H54 (cell line): ENCODE data around the gene NF1.
"Not testable (repeated sequence)": the region's sequence is repeated elsewhere in the genome, so short reads cannot be mapped to it uniquely, and the experiment has no call there.

Source experiments
- DNase-seq: peaks from one replicate; pipeline ENCODE4 v3.0.0; 2011; ENCODE audit warnings: low spot score, mixed read lengths; ENCODE audit not compliant: insufficient read length
- FAIRE-seq: peaks from 3 replicates; lab custom pipeline; 2011; peaks lifted over from hg19 to GRCh38; lab: Jason Lieb, UNC
- POLR2A ChIP-seq: IDR thresholded peaks from 2 replicates; pipeline ENCODE4 v1.6.1; 2011; ENCODE audit warnings: low read depth, mild to moderate bottlenecking, low read length

NF1 gene

DNA sequence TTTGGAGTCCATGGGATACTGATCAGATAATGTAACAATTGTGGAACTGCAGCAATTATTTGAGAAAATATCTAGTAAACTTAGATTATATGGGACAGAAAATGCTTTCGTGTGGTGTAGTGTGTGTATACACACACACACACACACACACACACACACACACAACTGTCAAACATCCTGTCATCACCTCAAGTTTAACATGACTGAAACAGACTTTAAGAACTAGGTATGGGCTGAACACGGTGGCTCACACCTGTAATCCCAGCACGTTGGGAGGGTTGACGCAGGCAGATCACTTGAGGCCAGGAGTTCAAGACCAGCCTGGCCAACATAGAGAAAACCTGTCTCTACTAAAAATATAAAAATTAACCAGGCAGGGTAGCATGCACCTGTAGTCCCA is 227.2 kb downstream of the NF1 start:
- FAIRE-seq (no peak), DNase-seq (no peak)
- TF ChIP-seq POLR2A, result no peak

DNA sequence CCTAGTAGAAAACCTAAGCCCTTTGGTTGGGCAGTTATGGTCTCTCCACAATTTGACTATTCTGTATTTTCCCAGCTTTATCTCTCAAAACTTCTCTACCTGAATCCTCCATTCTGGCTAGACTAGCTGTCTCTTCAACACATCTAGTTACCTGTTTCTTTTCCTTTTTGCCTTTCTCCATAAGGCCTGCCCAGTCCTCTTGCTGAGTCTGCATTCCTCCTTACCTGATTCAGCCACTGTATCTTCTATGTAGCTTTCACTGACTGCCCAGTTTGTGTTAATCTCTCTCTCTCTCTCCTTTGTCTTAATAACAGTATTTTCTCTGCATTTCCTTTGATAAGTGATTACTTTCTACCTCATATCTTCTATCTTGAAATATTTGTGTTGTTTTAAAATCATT is 228.8 kb downstream of the NF1 start:
- no peak for DNase-seq
- FAIRE-seq, result no peak
- TF ChIP-seq POLR2A, result no peak

DNA sequence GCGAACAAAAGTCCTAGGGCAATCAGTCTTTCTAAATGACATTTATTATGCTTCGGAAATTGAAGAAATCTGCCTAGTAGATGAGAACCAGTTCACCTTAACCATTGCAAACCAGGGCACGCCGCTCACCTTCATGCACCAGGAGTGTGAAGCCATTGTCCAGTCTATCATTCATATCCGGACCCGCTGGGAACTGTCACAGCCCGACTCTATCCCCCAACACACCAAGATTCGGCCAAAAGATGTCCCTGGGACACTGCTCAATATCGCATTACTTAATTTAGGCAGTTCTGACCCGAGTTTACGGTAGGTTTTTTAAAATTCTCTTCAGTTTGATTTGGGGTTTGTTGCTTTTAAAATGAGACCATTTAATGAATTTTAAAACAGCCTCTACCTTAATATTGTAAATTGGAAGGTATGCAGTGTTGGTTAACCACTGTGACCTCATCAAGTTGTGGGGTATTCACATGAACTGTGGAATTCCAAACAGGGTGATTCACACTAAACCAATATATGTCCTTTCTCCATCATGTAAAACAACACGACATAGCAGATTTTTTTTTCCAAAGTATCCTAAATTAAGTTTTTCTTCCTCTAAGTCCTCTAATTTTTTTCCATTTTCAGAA is 232.9 kb downstream of the NF1 start:
- TF ChIP-seq POLR2A, result no peak
- FAIRE-seq (peak; percentile 50), DNase-seq (no peak)

DNA sequence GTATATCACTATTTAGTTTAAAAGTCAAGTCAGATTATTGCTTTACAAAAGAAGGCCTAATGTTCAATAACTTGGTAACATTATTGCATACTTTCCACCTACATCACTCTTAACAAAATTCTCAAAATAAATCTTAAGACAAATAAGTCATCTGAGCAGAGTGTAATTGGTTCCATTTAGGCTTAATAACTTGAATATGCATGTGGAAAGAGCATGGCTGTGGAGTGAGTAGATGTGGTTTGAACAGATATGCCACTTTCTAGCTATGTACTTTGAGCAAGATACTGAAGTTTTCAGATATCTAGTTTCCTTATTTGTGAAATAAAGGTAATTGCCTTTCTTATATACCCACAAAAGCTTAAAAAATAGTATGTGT is 233.4 kb downstream of the NF1 start:
- no peak for TF ChIP-seq POLR2A
- FAIRE-seq (no peak), DNase-seq (no peak)

DNA sequence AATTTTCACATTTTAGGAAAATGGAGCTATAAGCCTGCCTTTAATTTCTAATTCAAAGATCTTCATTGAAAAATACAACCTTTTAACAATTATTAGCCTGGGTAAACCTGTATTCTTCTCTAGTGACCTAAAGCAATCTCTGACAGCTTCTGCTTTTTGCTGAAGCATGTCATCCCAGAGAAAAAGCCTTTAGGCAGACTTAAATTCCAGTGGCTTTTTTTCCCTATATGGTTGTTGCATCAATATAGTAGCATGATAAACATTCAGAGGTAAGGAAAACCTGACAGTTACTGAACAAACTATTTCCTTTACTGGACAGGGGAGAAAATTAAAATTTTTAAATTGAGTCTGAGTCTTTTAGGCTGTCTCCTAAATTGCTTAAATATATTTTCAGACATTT is 234.4 kb downstream of the NF1 start:
- no peak for TF ChIP-seq POLR2A
- FAIRE-seq, result no peak

DNA sequence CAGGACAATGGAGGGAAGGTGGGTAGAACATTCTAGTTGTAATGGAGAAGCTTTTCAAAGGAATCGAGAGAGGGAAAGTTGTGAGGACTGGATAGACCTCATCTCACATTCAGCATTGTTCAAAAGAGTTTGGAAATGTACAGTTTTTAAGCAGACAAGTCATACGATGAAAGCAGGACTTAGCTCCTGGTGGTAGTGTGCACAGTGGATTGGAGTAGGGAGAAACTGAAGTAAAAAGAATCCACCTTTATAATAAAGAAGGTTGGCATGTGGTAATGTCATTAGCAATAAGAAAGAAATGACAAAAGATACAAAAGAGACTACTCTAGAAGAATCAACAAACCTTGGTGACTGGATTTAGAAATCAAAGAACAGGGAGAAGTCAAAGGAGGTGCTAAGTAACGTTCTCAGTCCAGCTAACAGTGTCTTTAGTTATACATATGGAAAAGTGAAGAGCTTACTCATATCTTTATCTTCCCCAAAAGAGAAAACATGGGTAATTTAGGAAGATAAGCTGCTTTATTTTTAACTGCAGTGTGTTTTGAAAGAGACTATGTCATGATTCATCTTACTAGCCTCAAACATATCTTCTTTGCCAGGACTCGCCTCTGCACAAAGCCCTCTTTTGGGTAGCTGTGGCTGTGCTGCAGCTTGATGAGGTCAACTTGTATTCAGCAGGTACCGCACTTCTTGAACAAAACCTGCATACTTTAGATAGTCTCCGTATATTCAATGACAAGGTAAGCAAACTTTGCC is 245.3 kb downstream of the NF1 start:
- DNase-seq (no peak), FAIRE-seq (peak; percentile 58)
- no peak for TF ChIP-seq POLR2A

More for the DNA sequence above, 234.4 kb downstream of the NF1 start:
- no peak for DNase-seq

DNA sequence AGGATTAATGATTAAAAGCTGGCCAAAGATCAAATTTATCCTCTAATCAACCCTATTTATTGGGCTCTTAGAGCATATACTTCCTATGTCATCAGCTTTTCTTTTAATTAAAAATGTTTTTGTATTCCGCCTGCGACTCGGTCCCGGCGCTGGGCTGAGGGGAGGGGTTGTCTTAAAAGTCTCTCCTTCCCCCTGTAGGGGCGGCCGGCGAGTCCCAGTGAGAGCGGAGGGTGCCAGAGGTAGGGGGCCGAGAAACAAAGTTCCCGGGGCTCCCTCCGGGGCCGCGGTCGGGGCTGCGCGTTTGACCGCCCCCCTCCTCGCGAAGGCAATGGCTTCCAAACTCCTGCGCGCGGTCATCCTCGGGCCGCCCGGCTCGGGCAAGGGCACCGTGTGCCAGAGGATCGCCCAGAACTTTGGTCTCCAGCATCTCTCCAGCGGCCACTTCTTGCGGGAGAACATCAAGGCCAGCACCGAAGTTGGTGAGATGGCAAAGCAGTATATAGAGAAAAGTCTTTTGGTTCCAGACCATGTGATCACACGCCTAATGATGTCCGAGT is 250.5 kb downstream of the NF1 start:
- DNase-seq, FAIRE-seq: not testable (repeated sequence)

DNA sequence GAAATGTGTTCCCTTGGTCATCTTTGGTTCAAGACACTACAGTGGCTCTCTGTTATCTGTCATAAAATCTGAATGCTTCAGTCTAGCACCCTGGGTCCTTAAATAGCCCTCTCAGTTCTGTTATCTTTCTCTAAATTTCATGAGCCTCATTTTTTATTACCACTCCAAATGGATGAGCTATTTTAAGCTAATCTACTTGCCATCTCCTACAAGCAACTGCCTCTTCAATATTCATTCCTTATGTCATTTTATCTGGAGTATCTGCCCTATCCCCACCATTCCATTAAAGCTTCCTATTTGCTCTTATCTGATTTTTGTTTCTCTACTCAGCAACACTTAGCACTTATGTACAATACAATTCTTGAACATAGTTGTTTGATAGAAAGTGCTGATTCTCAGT is 254.7 kb downstream of the NF1 start:
- TF ChIP-seq POLR2A, result no peak
- no peak for DNase-seq
- no peak for FAIRE-seq

DNA sequence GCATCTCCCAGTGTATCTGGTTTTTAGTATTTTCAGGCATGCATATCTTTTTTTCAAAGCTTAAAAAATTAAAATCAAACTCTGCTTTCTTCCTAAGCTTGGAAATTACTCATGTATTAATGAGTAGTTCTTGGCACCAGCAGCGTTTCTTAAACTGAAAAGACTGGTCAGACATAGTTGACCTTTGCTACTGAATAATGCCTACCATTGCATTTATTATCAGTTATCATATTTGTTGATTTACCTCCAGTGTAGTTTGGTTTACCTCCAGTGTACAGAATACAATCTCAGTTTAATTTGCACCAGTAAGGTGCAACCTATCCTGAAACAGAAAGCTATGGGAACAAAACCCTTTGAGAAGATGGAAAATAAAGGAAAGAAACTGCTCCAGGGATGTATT is 261.2 kb downstream of the NF1 start:
- FAIRE-seq, result no peak
- no peak for TF ChIP-seq POLR2A

DNA sequence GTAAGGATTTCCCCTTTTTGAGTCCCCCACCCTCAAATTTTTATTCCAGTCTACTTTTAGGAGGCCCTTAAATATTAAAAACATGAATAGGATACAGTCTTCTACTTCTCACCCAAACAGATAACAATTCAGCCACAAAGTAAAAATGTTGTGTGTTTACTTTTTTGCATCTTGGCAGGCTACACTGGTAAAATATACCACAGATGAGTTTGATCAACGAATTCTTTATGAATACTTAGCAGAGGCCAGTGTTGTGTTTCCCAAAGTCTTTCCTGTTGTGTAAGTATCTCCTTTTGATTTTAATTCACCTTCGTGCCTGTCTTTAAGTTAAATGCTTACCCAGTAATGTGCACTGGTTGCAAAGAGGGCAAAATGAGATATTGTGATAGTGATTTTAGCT is 262.3 kb downstream of the NF1 start:
- FAIRE-seq (no peak), DNase-seq (no peak)
- TF ChIP-seq POLR2A, result no peak

More for the DNA sequence above, 261.2 kb downstream of the NF1 start:
- DNase-seq, result no peak

DNA sequence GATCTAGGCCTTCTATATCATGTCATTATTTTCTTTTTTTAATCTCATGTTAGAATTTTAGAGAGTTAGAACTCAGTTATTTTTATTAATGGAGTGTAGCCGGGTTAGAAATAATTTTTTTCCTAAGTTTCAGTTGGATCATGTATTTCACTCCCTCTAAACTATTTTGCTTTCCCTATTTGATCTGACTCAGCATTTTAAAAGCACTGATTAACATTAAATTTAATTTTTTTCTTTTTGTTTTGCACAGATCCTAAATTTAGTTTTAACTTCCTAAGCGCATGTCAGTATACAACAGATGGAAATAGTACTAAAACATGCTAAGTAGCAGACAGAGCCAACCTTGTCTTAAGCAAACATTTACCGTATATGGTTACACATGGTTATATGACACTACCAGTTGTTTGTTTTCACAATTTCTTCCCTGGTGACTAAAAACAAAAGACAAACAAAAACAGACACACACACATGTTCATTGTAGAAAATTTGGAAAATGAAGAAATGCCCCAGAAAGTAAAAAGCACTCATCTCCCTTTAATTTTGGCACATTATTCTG is 263.1 kb downstream of the NF1 start:
- DNase-seq (no peak), FAIRE-seq (no peak)
- no peak for TF ChIP-seq POLR2A

DNA sequence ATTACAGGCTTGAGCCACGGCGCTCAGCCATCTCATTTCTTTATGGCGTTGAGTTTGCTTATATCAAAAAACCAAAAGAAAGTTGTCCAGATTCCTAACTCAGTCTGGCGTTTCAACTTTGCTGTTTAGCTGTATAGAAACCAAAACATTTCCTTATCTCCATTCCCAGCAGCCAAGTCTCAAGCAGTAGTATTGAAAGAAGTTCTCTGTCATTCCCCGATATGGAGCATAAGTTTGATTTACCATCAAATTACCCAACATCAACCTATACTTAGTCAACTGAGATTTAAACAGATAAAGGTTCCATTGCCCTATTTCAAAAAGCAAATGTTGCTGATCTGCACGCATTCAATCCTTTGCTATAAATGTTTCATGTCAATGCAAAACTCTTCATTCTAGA is 269.2 kb downstream of the NF1 start:
- FAIRE-seq (no peak), DNase-seq (no peak)
- no peak for TF ChIP-seq POLR2A

DNA sequence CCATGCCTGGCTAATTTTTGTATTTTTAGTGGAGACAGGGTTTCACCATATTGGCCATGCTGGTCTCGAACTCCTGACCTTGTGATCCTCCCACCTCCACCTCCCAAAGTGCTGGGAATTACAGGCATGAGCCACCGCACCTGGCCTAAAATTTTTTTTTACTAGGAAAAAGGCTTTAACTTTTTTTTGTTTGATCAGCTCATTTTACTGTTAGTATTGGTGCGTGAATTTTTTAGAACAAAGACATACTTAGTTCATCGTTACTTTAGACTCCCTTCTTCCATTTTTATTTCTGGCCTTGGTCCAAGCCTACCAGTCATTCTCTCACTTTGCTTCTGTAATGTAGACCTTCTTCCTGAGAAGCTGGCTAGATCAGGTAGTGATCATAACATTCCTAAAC is 271.3 kb downstream of the NF1 start:
- no peak for FAIRE-seq
- DNase-seq, result no peak
- TF ChIP-seq POLR2A, result no peak

DNA sequence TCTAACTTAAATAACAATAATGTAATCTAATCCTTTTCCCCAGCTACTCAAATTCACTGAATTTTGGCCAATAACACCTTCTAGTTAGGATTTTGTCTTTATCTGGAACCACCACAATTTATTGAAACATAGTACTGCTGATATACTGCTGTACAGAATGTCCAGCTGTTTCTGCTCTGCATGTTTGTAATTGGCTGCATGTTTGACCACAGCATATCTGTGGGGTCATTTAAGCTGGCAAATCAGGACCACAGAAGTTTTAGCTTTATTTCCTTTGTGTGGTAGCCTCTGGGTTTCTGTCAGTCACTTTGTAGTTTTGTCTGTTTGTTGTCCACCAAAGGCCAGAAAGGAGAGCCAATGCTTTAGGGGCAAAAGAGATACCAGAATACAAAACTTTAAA is 274.5 kb downstream of the NF1 start:
- no peak for FAIRE-seq
- TF ChIP-seq POLR2A, result no peak
- DNase-seq, result no peak
